Erythroblast (primary cell): Measurements from ENCODE around the gene TMEM135.
"Not testable (repeated sequence)": the region's sequence is repeated elsewhere in the genome, so short reads cannot be mapped to it uniquely, and the experiment has no call there.

Experiments used
- DNase-seq, 2 experiments: peaks; one replicate each; lab custom pipeline; 2025; lab: John Stamatoyannopoulos, UW
- GATA1 ChIP-seq: IDR thresholded peaks from 2 replicates; pipeline ENCODE4 v1.6.1; 2011; ENCODE audit warnings: low read depth, mild to moderate bottlenecking, control low read depth, low read length, moderate library complexity
- POLR2A ChIP-seq: IDR thresholded peaks from 2 replicates; pipeline ENCODE4 v1.6.1; 2011; ENCODE audit warnings: mild to moderate bottlenecking, low read length

Gene TMEM135

GRCh38 chr11:87263979-87264378, 226.2 kb downstream of the TMEM135 start:
- TF ChIP-seq GATA1 (no peak), POLR2A (no peak)
- no peak for DNase-seq

DNA sequence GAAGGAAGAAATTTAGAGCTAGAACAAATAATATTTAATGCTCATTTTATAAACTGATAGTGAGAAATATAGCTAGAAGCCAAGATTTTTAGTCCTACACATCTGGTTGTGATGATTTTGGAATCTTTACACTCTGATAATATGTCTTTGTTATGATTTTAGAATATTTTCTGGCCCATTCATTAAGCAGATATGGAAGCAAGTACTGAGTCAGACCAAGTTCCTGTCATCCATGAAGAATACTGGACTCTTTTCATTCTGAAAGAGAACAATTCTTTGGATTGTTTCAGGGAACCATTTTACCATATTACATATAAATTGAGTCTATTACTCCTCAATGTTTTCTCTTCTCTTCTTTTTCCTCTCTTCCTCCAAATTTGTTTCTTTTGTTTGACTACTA, 227.4 kb downstream of the TMEM135 start:
- no peak for DNase-seq
- TF ChIP-seq GATA1: no peak
- TF ChIP-seq POLR2A: no peak

DNA sequence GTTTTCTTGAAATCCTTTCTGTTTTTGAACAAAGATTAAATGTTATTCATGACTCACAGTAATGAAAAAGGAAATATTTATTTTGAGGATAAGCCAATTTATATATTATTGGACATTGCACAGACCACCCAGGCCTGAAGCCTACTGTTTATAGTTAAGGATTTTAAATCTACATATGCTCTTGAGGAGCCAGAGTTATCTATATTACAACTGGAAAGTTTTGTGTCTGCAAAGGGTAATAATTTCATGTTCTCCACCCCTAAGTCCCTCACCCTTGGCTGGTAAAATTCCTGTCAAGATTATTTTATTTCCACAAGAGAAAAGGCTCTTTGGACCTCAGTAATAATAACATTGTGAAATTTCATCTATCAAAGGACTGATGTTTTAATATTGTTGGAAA, 228.2 kb downstream of the TMEM135 start:
- no peak for DNase-seq
- TF ChIP-seq GATA1 (no peak), POLR2A (no peak)

DNA sequence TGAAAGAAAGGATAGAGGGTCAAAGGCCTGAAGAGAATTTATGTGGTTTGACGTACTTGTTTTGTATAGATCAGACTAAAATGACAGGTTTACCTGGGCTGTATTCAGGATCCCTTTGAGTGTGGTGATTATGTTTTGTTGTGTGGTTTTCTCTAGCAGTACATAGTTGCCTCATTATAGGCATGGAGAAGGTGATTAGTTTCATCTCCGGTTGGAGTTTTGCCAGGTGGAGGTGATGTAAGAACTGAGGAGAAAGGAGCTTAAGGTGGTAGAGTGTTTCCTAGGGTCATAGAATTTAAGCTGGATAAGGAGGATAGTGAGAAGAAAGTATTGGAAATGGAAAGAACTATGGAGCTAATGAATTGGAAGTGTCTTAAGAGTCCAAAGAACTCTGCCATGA, 229.0 kb downstream of the TMEM135 start:
- DNase-seq: peak; percentile 14 to 49
- no peak for TF ChIP-seq GATA1
- no peak for TF ChIP-seq POLR2A

- peak; percentile 32 to 48 for DNase-seq
Observed at GRCh38 chr11:87271951-87272350, 234.2 kb downstream of the TMEM135 start.

- TF ChIP-seq GATA1 (no peak), POLR2A (no peak)
- no peak for DNase-seq
Observed at GRCh38 chr11:87275176-87275575, 237.4 kb downstream of the TMEM135 start.

DNA sequence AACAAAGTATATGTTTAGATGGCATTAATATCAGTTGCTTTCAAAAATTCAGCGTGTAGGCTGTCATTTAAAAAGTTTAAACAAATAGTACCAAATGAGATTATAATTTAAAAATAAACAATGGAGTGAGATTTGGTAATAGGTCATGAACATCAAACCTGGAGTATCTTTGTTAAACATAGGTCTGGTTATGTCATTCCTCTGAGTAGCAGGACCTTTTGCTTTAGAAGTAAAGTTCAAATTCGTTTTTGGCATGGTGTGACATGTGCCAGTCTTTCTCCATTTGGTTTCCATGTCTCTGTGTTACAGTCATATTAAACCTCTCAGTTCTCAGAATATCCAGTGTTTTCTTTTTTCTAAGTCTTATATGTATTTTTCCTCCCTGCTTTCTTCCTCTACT, 242.4 kb downstream of the TMEM135 start:
- TF ChIP-seq POLR2A (no peak), GATA1 (no peak)

GRCh38 chr11:87281496-87281895, 243.8 kb downstream of the TMEM135 start:
- peak; percentile 19 to 33 for DNase-seq

More for the DNA sequence above, 242.4 kb downstream of the TMEM135 start:
- DNase-seq: no peak

DNA sequence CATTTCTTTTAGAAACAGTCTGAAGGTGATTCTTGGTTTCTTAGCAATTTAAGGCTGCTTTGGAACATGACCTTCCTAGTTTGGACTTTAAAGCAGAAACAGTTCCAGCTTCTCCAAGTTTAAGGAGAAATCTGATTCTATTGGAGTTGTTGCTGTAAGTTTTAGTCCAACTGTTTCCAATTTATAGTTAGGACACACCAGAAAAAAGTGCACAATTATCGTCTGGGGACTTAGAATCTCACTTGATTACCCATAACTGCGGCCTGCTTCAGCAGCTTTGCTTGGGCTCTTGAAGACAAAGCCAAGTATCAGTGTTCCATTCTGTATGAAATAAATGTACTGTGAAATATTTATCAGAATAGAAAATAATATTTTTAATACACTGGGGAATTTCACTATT, 246.6 kb downstream of the TMEM135 start:
- no peak for DNase-seq
- TF ChIP-seq GATA1 (no peak), POLR2A (no peak)

More at GRCh38 chr11:87281496-87281895, 243.8 kb downstream of the TMEM135 start:
- no peak for TF ChIP-seq POLR2A
- TF ChIP-seq GATA1: no peak

DNA sequence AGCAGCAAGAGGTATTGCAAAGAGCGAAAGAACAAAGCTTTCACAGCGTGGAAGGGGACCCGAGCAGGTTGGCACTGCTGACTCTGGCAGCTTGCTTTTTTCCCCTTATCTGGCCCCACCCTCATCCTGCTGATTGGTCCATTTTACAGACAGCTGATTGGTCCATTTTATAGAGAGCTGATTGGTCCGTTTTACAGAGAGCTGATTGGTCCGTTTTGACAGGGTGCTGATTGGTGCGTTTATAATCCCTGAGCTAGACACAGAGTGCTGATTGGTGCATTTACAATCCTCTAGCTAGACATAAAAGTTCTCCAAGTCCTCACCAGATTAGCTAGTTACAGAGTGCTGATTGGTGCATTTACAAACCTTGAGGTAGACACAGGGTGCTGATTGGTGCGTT, 247.9 kb downstream of the TMEM135 start:
- DNase-seq: not testable (repeated sequence)

- TF ChIP-seq GATA1: no peak
- TF ChIP-seq POLR2A: no peak
- no peak for DNase-seq
Observed at GRCh38 chr11:87286338-87286737, 248.6 kb downstream of the TMEM135 start.

DNA sequence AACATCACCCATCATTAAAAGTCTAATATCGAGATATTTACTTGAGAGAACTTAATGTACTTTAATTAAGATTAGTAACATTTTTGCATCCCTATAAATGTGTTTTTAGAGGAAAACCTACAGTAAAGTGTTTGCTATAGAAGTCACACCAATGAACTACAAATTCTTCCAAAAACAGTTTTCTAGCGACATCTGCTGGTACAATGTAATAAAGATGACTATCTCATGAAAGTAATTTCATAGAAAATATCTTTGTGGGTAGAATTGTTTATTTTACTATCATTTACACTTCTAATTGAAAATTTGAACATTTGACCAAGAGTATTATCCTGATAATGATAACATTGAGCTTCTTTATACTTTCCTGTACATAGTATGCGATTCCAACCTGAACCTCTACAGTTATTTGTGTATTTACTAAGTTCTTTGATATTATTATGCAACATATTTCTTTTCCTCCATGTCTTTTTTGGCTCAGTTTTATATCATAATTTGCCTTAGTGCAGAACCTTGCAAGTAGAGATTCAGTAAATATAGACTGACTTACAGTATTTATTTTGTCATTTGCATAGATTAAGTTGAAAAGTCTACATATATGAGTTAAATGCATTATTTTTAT, 252.7 kb downstream of the TMEM135 start:
- TF ChIP-seq GATA1 (no peak), POLR2A (no peak)
- DNase-seq: peak; percentile 76 to 87

DNA sequence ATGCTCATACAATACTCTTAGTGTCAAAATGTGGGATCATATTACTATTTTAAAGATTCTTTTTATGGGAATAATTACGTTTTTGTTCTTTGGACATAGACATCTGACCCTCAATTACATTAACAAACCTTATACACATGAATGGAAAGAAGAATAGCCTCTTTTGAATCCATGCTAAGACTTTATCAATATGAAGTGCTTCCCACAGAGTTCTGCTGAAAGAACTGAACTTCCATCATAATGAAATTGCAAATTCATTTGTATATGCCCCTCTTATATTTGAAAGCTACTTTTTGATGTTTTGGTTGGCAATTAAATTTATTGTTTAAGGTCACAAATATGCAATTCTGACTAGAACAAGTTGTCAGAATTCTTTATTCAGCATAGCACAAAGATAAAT, 254.9 kb downstream of the TMEM135 start:
- DNase-seq: no peak
- no peak for TF ChIP-seq GATA1
- TF ChIP-seq POLR2A: no peak

DNA sequence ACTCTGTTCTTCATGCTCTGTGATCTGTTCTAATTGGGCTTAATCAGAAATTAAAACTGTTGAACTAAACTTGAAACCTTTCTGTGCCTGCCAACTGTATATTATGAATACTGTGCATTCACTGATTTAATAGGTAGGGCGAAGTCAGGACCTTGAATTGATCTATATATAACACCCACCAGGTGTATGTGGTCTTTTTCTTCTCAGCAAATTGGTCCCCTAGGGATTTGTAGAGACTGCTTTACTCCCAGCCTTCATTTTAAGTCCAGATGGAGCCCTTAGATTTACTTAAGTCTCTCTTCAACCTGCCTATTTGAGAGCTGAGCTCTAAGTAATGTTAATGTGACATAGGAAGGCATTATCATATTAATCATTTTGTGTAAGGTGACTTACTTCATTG, 257.5 kb downstream of the TMEM135 start:
- TF ChIP-seq GATA1: no peak
- no peak for TF ChIP-seq POLR2A
- no peak for DNase-seq

GRCh38 chr11:87296627-87297026, 258.9 kb downstream of the TMEM135 start:
- TF ChIP-seq POLR2A: no peak
- no peak for TF ChIP-seq GATA1
- DNase-seq: no peak
